Activated CD4-positive, alpha-beta T cell treated with anti-CD3 and anti-CD28 coated beads, Interleukin-2, amount 50 U/mL, for 4 hours (primary cell): ENCODE results near the gene XKR7.

ENCODE experiments used
- DNase-seq, 2 experiments: peaks; one replicate each; pipeline ENCODE4 v3.0.0-alpha.2; 2020

The XKR7 gene

DNA sequence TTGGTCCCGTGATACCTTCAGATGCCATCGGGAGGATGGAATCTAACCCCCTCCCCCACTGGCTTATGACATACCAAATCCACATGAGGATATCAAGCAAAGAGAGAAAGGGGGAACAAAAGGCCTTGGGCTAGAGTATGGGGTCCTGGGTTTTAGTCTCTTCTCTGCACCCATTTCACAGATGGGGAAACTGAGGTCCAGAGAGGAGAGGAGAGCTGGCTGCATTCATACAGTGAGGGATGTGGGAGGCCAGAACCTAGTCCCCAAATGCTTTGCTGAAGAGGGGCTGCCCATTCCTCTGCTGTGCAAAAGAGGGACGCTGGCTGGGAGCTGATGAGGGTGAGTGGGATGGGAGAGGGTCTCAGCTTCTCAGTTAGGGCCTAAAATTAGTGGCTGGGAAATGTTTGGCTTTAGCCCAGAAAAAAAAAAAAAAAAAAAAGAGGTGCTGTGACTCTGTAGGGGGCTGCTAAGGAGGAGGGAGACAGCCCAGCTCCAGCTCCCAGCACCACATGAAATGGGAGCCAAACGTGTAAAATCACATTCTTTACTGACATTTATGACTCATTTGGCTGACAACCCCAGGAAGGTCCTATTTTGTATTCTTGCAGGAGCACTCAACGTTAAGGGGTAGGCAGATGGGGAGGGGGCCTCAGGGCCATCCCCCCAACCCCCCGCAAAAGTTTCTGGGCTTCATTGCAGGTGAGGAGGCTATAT is 11.9 kb downstream of the XKR7 start:
- no peak for DNase-seq

- DNase-seq, result no peak
Observed at GRCh38 chr20:31981784-31982183, 13.8 kb downstream of the XKR7 start.

- DNase-seq, result no peak
Observed at GRCh38 chr20:31984981-31985471, 17.1 kb downstream of the XKR7 start.

GRCh38 chr20:31987744-31988143 is 19.8 kb downstream of the XKR7 start:
- no peak for DNase-seq

GRCh38 chr20:31988430-31989015 is 20.6 kb downstream of the XKR7 start:
- DNase-seq, result no peak

- no peak for DNase-seq
Observed at GRCh38 chr20:31989030-31989645, 21.2 kb downstream of the XKR7 start.

GRCh38 chr20:31990641-31991338 is 22.8 kb downstream of the XKR7 start:
- no peak for DNase-seq

- no peak for DNase-seq
Observed at GRCh38 chr20:31991339-31991705, 23.4 kb downstream of the XKR7 start.

- DNase-seq, result no peak
Observed at GRCh38 chr20:31992086-31992485, 24.1 kb downstream of the XKR7 start.

GRCh38 chr20:31996996-31997395 is 29.0 kb downstream of the XKR7 start:
- DNase-seq, result no peak

DNA sequence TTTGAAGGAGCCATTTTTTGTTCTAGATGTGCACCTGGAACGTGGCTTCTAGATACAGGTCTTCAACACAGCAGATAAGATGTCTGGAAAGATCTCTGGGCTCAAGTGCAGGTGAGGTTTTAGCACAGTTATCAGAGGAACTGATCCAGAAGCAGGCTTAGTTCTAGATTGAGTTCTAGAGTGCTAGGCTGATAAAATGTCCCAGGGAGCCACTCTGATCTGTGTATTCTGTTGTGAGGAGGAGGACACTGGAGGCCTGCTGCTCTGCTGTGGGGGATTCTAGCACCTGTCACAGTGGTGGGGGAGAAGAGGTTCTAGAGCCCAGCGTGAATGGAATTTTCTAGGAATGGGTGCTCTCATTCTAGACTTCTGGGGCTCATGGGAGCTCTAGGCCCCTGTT is 30.3 kb downstream of the XKR7 start:
- DNase-seq, result no peak

DNA sequence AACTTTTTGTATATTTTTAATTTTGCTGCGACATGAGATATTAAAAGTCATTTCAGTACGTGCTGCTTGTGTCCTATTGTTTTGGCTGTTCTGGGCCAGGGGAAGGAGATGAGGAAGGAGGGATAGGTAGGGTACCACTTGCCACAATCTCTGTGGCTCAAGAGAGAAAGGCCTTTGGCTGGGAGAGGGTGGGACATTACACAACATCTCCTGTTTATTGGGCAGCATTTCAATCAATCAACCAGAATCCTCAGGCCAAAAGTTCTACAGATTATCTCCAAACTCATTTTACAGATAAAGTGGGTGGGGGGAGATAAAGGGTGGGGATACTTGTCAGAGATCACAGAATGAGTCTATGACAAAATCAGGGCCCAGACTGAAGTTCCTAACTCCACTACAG is 35.4 kb downstream of the XKR7 start:
- DNase-seq, result no peak

GRCh38 chr20:32004963-32005362 is 37.0 kb downstream of the XKR7 start:
- no peak for DNase-seq

GRCh38 chr20:32006053-32006452 is 38.1 kb downstream of the XKR7 start:
- no peak for DNase-seq

- no peak for DNase-seq
Observed at GRCh38 chr20:32006841-32007786, 39.2 kb downstream of the XKR7 start.

- DNase-seq, result no peak
Observed at GRCh38 chr20:32007787-32008616, 40.1 kb downstream of the XKR7 start.

- DNase-seq, result no peak
Observed at GRCh38 chr20:32009564-32009963, 41.6 kb downstream of the XKR7 start.

DNA sequence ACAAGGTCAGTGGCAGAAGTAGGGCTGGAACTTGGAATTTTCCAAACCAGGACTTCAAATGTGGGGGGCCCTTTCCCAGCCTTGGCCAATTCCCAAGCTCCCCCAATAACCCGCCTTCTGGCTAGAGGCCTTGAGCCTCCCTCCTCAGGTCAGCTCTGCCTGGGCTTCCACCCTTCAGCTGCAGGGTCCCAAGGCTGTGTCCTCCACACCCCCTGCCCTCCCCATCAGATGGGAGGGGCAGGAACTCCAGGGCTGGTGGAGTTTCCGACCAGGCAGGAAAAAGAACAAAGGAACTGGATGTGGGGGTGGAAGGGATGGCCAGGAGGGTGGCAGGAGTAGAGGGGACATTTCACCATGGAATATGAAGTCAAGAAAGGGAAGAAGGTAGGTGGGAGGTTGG is 42.1 kb downstream of the XKR7 start, which contains the start of gene CCM2L:
Gene CCM2L, plus strand, starts transcription at position 338 of the 400 bp plus-strand sequence. Its CDS starts 17 bp downstream, at position 355.
- DNase-seq, result no peak

DNA sequence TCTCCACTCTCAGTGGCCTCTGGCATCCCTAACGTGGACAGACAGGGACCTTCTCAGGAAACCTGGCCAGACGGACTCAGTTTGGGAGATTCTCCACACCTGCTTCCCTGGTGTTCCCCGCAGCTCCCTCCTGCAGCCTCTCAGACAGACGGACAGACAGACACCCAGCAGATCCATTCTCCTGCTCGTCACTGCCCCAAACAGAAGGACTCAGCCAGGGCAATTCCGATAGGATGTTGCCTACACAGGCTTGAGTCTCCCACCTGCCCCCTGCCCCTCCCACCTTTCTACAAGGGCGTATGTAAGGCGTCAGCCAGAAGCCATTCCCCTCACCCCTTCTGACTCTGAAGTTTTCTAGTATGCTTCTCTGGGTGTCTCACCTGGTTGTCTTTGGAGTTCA is 42.7 kb downstream of the XKR7 start:
- DNase-seq, result no peak

DNA sequence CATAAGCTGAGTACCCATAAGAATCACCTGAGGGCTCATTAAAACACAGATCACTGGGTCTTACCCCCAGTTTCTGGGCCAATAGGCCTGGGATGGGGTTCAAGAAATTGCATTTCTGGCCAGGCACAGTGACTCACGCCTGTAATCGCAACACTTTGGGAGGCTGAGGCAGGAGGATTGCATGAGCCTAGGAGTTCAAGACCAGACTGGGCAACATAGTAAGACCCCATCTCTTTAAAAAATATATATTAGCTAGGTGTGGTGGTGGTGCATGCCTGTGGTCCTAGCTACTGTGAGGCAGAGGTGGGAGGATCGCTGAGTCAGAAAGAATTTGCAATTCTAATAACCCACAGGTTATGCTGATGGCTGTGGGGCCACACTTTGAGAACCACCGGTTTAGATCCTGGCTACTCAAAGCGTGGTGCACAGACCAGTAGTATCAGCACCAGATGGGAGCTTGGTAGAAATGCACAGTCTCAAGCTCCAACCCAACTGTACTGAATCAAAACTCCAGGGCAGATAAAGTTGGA is 44.3 kb downstream of the XKR7 start:
- DNase-seq, result no peak

DNA sequence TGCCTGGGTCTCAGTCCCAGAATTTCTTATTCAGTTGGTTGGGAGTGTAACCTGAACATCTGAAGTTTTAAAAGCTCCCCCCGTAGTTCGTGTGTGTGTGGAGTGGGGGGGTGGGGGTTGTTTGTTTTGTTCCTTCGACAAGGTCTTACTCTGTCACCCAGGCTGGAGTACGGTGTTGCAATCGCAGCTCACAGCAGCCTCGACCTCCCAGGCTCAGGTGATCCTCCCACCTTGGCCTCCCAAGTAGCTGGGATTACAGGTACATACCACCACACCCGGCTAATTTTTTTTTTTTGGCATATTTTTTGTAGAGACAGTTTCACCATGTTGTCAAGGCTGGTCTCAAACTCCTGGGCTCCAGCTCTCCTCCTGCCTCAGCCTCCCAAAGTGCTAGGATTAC is 45.4 kb downstream of the XKR7 start:
- no peak for DNase-seq
